Lower leg skin (tissue), 4 donors: ENCODE results near the gene BIRC5. TPM values are rescaled to one million over a fixed set of nuclear protein-coding genes. Genes with fewer than 3 reads are reported as not detected.

Source experiments
- DNase-seq, 2 donors: peaks; one replicate each; pipeline ENCODE4 v3.0.0-alpha.2; 2019; ENCODE audit warnings: low spot score in 2 of 2
- H3K4me3 ChIP-seq: fragments of 200-600 bp; sonication (generic); 2 replicates; pipeline ENCODE4 v1.5.1; 2017; ENCODE audit warnings: mild to moderate bottlenecking, low read depth; ENCODE audit not compliant: poor library complexity, severe bottlenecking
- POLR2A ChIP-seq, 2 donors: fragments of 450-650 bp; IDR thresholded peaks; one replicate each; pipeline ENCODE4 v1.6.1; 2016 to 2017; ENCODE audit warnings: antibody characterized with exemption in 2 of 2, mild to moderate bottlenecking in 1 of 2, moderate library complexity in 1 of 2
- WGBS, 2 donors: methylation state at CpG; one replicate each; pipeline ENCODE4 v1.1.5; 2018; 5-methylcytosine and 5-hydroxymethylcytosine counted together
- intact Hi-C: fragments of 100-400 bp; cut with DNase I; formaldehyde crosslinking; loops from one replicate; pipeline ENCODE4 v1.15.0; 2023; ENCODE audit warnings: low total_unique reads
- total RNA-seq, 4 donors: library from RNA; depleted of rRNA; stranded (reverse); fragments of >200 nt; gene quantifications; one replicate each; pipeline ENCODE4 v1.1.0, GENCODE V29; 2016
- TF ChIP-seq, protein P1 (sequence below), 3 donors: fragments of 450-650 bp; IDR thresholded peaks; one replicate each; pipeline ENCODE4 v1.5.1; 2016; ENCODE audit warnings: antibody characterized with exemption in 3 of 3, mild to moderate bottlenecking in 3 of 3, moderate library complexity in 2 of 3

Gene BIRC5
- total RNA-seq, 4 donors from 2014 or later, result 1.8 to 6.7 (median 3.9) TPM

DNA sequence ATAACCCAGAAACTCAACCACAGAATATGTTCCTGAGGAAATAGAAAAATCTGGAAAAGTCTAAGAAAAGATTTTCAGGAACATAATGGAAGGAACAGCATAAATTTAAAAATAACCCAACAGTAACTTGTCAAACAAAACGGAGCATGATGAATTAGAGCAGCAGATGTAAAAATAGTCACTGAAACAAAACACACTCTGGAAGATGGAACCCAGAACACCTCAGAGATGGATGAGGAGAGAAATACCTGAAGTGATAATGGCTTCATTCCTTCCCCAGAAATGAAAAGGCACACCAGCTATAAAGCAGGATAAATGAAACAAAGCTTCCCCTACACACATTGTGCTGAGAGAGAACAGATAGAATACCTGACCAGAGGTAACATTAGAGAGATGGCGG lies 33.5 kb upstream of the BIRC5 start:
- WGBS, 2 donors, result 79 to 84% methylated on average over 2 of the region's 2 CpGs
- TF ChIP-seq, protein P1, sequence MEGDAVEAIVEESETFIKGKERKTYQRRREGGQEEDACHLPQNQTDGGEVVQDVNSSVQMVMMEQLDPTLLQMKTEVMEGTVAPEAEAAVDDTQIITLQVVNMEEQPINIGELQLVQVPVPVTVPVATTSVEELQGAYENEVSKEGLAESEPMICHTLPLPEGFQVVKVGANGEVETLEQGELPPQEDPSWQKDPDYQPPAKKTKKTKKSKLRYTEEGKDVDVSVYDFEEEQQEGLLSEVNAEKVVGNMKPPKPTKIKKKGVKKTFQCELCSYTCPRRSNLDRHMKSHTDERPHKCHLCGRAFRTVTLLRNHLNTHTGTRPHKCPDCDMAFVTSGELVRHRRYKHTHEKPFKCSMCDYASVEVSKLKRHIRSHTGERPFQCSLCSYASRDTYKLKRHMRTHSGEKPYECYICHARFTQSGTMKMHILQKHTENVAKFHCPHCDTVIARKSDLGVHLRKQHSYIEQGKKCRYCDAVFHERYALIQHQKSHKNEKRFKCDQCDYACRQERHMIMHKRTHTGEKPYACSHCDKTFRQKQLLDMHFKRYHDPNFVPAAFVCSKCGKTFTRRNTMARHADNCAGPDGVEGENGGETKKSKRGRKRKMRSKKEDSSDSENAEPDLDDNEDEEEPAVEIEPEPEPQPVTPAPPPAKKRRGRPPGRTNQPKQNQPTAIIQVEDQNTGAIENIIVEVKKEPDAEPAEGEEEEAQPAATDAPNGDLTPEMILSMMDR (IDR thresholded peaks at IDR 0.05), result no peak
- TF ChIP-seq POLR2A (IDR thresholded peaks at IDR 0.05), result no peak
- intact Hi-C loops, result no loop called here
- H3K4me3 ChIP-seq, result no peak overlapping the region
- DNase-seq, result no peak

DNA sequence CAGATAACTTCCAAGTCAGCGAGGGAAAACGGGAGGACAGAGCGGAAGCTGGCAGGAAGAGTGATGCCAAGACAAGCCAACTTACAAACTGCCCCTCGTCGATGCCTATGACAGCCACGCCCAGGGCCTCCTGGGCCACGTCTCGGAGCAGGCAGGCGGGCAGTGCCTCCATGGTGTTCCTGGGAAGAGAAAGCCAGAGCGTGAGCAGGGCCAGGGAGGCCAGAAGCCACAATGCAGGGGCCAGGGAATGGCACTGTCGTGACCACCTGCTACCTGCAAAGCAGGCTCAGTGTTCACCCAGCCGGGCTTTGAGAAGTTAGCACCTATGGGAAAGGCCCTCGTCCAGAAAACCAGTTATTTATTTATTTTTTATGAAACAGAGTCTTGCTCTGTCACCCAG lies 31.5 kb upstream of the BIRC5 start:
- no peak overlapping the region for H3K4me3 ChIP-seq
- TF ChIP-seq, protein P1 (IDR thresholded peaks at IDR 0.05), result no peak
- no peak for TF ChIP-seq POLR2A (IDR thresholded peaks at IDR 0.05)
- 93 to 95% methylated on average over 13 of the region's 13 CpGs for WGBS, 2 donors
- intact Hi-C loops, result no loop called here
- DNase-seq, result no peak

DNA sequence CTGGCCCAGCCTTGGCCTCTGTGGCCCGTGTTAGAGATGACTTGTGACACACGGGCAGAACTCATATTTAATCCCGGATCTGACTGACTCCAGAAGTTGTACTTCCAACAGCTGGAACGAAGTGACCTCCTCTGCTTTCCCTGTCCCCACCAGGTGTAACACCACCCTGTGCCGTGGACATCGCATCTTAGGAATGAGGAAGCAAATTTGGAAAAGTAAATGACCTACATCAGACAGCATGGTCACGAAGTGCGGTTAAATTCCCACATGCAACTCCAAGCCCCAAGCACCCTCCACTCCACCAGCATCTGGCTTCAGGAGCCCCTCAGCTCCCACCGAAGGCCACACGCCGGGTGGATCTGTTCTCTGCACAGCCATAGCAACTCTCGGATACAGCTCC lies 30.1 kb upstream of the BIRC5 start:
- TF ChIP-seq POLR2A (IDR thresholded peaks at IDR 0.05), result no peak
- TF ChIP-seq, protein P1 (IDR thresholded peaks at IDR 0.05), result no peak
- 93 to 94% methylated on average over 12 of the region's 12 CpGs for WGBS, 2 donors
- intact Hi-C loops, result no loop called here
- no peak for DNase-seq
- no peak overlapping the region for H3K4me3 ChIP-seq

DNA sequence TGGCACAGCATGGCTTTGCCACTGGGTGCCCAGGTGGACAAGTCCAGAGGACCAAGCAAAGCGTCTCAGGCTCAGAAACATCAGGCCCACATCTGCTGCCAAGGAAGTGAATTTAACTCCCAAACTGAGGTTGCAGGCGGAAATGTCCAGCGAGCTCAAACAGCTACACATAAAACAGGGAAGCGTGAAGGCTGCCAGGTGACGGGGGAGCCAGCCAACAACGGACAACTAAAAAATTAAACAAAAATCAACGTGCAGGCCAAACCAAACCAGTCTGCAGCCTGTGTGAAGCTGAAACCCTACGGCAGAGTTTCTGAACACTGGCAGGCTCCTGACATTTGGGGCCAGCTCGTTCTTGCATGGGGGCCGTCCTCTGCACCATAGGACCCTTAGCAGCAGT lies 29.7 kb upstream of the BIRC5 start:
- intact Hi-C loops, result no loop called here
- 76 to 90% methylated on average over 10 of the region's 10 CpGs for WGBS, 2 donors
- TF ChIP-seq, protein P1 (IDR thresholded peaks at IDR 0.05), result no peak
- TF ChIP-seq POLR2A (IDR thresholded peaks at IDR 0.05), result no peak
- DNase-seq, result no peak
- no peak overlapping the region for H3K4me3 ChIP-seq

DNA sequence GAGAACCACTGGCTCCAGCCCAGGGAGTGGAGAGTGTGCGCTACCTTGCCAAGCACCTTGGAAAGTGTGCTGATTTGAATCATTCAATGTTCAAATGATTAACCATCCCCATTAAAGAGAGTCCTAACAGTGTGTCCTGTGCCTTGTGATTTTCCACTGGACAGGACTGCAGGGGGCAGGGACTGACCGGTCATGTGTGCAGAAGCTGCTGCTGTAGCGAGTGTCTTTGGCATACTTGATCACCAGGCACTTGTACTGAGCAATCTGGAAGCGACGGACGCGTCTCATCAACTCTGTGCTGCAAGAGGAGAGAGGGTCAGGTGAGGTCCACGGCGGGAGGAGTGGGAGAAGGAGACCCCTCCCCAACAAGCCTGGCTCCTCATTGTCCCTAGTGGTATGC lies 29.2 kb upstream of the BIRC5 start:
- no peak overlapping the region for H3K4me3 ChIP-seq
- 88 to 94% methylated on average over 9 of the region's 9 CpGs for WGBS, 2 donors
- intact Hi-C loops, result no loop called here

More for the DNA sequence above, 29.2 kb upstream of the BIRC5 start:
- no peak for DNase-seq
- no peak for TF ChIP-seq POLR2A (IDR thresholded peaks at IDR 0.05)
- TF ChIP-seq, protein P1 (IDR thresholded peaks at IDR 0.05), result no peak
